OCI-LY3 (cell line): ENCODE results near the gene PADI2.
A peak's percentile ranks its signal among the peaks of the same experiment; 100 is the strongest.

Experiments used
- H2AFZ ChIP-seq: fragments of 200-600, 300-600 bp; shearing (Covaris generic); 2 replicates; pipeline ENCODE4 v1.6.0; 2014; ENCODE audit warnings: antibody characterized with exemption, low read depth, low read length
- H3K27ac ChIP-seq: fragments of 200-600, 300-600 bp; sonication (generic); 2 replicates; pipeline ENCODE4 v1.5.1; 2014; ENCODE audit warnings: mild to moderate bottlenecking, low read length, moderate library complexity, mixed read lengths
- H3K27me3 ChIP-seq: fragments of 200-600, 300-600 bp; sonication (generic); 2 replicates; pipeline ENCODE4 v1.6.1; 2014; ENCODE audit warnings: low read depth, low read length, mixed read lengths
- H3K36me3 ChIP-seq: fragments of 200-600, 300-600 bp; sonication (generic); replicated peaks from 2 replicates; pipeline ENCODE3; 2014; ENCODE audit warnings: low read depth, low read length, mixed read lengths
- H3K4me1 ChIP-seq: fragments of 300-600, 200-600 bp; sonication (generic); 2 replicates; pipeline ENCODE4 v1.6.1; 2014; ENCODE audit warnings: low read length, mixed read lengths
- H3K4me2 ChIP-seq: fragments of 200-600, 300-600 bp; sonication (generic); 2 replicates; pipeline ENCODE4 v1.6.1; 2014; ENCODE audit warnings: low read length, mixed read lengths
- H3K4me3 ChIP-seq: fragments of 300-600, 200-600 bp; sonication (generic); 2 replicates; pipeline ENCODE4 v1.5.1; 2014; ENCODE audit warnings: antibody characterized with exemption, mild to moderate bottlenecking, low read length, moderate library complexity
- H3K79me2 ChIP-seq: fragments of 300-600, 200-600 bp; shearing (Covaris generic); 2 replicates; pipeline ENCODE4 v1.6.1; 2014; ENCODE audit warnings: mild to moderate bottlenecking, low read length, mixed read lengths
- H3K9ac ChIP-seq: fragments of 300-600, 200-600 bp; shearing (Covaris generic); 2 replicates; pipeline ENCODE4 v1.6.0; 2014; ENCODE audit warnings: mild to moderate bottlenecking, low read length, moderate library complexity
- H3K9me3 ChIP-seq: fragments of 200-600, 300-600 bp; shearing (Covaris generic); 2 replicates; pipeline ENCODE4 v1.6.1; 2014; ENCODE audit warnings: low read length, mixed read lengths; ENCODE audit not compliant: insufficient read depth
- H4K20me1 ChIP-seq: fragments of 200-600, 300-600 bp; sonication (generic); 2 replicates; pipeline ENCODE4 v1.6.1; 2016; ENCODE audit warnings: low read length, mixed read lengths; ENCODE audit not compliant: insufficient read depth
- EZH2phosphoT487 ChIP-seq: fragments of 200-600 bp; shearing (Covaris generic); IDR thresholded peaks from 2 replicates; pipeline ENCODE4 v1.6.1; 2018; ENCODE audit warnings: antibody characterized with exemption, mixed run types, low read depth
- TF ChIP-seq, protein P1 (sequence below): fragments of 200-600, 300-600 bp; sonication (generic); IDR thresholded peaks from 2 replicates; pipeline ENCODE4 v1.5.1; 2014; ENCODE audit warnings: antibody characterized with exemption, low read length, low read depth

The PADI2 gene

DNA sequence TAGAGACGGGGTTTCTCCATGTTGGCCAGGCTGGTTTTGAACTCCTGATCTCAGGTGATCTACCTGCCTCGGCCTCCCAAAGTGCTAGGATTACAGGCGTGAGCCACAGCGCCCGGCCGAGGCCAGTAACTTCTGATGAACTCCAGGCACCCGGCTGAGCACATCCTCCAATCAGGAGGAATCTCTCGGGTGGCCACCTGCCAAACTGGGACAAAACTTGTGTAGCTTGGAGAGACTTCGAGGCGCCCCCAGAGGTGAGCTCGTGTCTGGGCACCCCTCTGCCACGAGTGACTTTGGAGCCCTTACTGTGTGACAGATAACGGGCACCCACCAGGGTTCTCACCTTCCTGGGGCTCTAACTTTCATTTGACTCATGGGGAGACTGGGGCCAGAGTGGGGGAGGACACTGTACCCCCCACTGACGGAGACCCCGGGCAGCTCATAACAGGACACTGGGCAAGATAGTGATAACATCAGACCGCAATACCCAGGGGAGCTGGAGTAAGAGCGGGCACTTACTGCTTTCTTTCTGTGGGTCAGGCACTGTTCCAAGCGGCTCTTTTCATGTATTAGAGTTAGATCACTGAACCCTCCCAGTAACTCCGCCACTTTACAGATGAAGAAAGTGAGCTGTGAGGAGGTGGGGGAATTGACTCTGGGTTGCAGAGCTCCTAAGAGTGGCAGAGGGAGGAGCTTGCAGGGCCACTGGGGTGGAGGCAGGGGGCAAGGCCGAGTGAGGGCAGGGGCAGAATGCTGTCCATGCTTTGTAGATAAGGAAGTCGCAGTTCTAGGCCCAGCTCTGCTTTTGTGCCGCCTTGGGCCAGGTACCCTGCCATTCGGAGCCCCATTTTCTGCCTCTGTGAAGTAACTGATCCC lies 1.9 kb upstream of the PADI2 start:
- no peaks in the 10 kb centered on the region for H4K20me1 ChIP-seq
- no peaks in the 10 kb centered on the region for H3K9me3 ChIP-seq
- no peaks in the 10 kb centered on the region for H3K79me2 ChIP-seq
- TF ChIP-seq, protein P1, sequence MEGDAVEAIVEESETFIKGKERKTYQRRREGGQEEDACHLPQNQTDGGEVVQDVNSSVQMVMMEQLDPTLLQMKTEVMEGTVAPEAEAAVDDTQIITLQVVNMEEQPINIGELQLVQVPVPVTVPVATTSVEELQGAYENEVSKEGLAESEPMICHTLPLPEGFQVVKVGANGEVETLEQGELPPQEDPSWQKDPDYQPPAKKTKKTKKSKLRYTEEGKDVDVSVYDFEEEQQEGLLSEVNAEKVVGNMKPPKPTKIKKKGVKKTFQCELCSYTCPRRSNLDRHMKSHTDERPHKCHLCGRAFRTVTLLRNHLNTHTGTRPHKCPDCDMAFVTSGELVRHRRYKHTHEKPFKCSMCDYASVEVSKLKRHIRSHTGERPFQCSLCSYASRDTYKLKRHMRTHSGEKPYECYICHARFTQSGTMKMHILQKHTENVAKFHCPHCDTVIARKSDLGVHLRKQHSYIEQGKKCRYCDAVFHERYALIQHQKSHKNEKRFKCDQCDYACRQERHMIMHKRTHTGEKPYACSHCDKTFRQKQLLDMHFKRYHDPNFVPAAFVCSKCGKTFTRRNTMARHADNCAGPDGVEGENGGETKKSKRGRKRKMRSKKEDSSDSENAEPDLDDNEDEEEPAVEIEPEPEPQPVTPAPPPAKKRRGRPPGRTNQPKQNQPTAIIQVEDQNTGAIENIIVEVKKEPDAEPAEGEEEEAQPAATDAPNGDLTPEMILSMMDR, result no peak
- no peak for TF ChIP-seq EZH2phosphoT487
- H3K27me3 ChIP-seq, result peaks cover 13% of the 10 kb centered on the region
- H3K36me3 ChIP-seq, result no peaks in the 10 kb centered on the region
- H2AFZ ChIP-seq, result no peak overlapping the region
- H3K9ac ChIP-seq, result no peak overlapping the region
- H3K4me2 ChIP-seq, result no peak overlapping the region
- H3K4me3 ChIP-seq, result no peak overlapping the region
- H3K4me1 ChIP-seq, result peaks cover 23% of the 10 kb centered on the region
- H3K27ac ChIP-seq, result no peak overlapping the region

DNA sequence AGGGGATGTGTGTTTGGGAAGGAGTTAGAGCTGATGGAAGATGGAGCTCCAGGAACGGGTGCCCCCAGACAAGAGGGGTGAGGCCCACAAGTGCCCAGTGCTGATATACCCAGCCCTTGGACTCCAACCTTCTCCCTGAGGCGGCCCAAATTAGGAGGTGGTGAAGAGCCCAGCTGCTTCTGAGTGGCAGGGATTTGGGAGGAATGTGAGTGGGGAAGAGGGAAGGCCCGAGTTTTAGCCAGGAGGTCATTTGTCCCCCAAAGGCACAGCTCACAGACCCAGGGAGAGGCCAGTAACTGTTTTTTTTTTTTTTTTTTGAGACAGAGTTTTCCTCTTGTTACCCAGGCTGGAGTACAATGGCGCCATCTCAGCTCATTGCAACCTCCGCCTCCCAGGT lies 1.2 kb upstream of the PADI2 start:
- Histone ChIP-seq H3K4me3 (0 out of 2 replicates have a peak overlapping the region, but pooled peaks have one; percentile 77), H3K4me1 (peaks cover 17% of the 10 kb centered on the region), H3K9me3 (no peaks in the 10 kb centered on the region), H3K27ac (no peak overlapping the region), H3K4me2 (peak overlapping the region; percentile 98), H3K79me2 (no peaks in the 10 kb centered on the region), H3K36me3 (no peaks in the 10 kb centered on the region), H3K27me3 (peaks cover 13% of the 10 kb centered on the region), H2AFZ (no peak overlapping the region), H4K20me1 (no peaks in the 10 kb centered on the region), H3K9ac (no peak overlapping the region)
- no peak for TF ChIP-seq EZH2phosphoT487
- TF ChIP-seq, protein P1, result no peak

DNA sequence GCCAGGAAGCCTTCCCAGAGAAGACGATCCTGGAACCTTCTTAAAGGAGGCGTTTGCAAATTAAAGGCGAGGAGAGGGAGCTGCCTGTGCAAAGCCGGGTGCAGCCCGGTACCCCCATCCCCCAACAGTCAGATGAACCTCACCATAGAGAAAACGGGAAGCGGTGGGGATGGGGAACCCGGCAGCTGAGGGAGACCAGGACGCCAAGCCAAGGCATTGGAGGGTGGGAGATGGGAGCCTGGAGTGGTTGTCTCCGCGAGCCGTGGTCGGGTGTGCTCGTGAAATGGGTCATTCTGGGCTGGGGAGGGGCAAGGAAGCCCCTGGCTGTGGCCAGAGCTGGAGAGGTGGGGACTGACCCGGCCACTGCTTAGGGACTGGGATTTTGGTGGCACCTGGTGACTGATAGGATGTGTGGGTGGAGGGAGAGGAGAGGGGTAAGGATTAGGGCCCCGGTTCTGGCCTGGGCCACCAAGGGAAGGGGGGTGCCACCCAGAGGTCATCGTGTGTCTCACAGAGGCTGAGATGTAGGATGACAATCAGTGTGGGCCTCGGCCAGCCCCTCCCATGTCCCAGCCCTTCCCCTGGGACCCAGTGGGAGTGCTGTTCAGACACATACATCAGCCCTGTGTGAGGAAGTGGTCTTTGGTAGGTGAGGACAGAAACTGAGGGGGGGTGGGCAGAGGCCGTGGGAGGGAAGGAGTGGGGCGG lies 676 bp upstream of the PADI2 start:
- Histone ChIP-seq H4K20me1 (no peaks in the 10 kb centered on the region), H3K9ac (peak overlapping the region; percentile 60), H3K4me1 (peaks cover 17% of the 10 kb centered on the region), H3K4me3 (peak overlapping the region; percentile 77), H3K27me3 (peaks cover 13% of the 10 kb centered on the region), H2AFZ (peak overlapping the region; percentile 57; the same call in 1 of the 2 replicates), H3K4me2 (peak overlapping the region; percentile 98), H3K27ac (no peak overlapping the region), H3K36me3 (no peaks in the 10 kb centered on the region), H3K9me3 (no peaks in the 10 kb centered on the region), H3K79me2 (no peaks in the 10 kb centered on the region)
- no peak for TF ChIP-seq EZH2phosphoT487
- TF ChIP-seq, protein P1, result peak; percentile 34

- H3K4me1 ChIP-seq, result peaks cover 17% of the 10 kb centered on the region
- H3K27ac ChIP-seq, result no peak overlapping the region
- H3K79me2 ChIP-seq, result no peaks in the 10 kb centered on the region
- no peaks in the 10 kb centered on the region for H4K20me1 ChIP-seq
- H3K36me3 ChIP-seq, result no peaks in the 10 kb centered on the region
- H3K4me2 ChIP-seq, result peak overlapping the region; percentile 98
- peak overlapping the region; percentile 53 for H3K9ac ChIP-seq
- peak overlapping the region; percentile 77 for H3K4me3 ChIP-seq
- H3K27me3 ChIP-seq, result peaks cover 13% of the 10 kb centered on the region
- no peaks in the 10 kb centered on the region for H3K9me3 ChIP-seq
- TF ChIP-seq, protein P1, result no peak
- no peak for TF ChIP-seq EZH2phosphoT487
- H2AFZ ChIP-seq, result no peak overlapping the region
Measured at GRCh38 chr1:17118706-17119075, 560 bp downstream of the PADI2 start.
